HG03520 (cell line): Measurements from ENCODE around the gene UBFD1.
"Not testable (repeated sequence)": the region's sequence is repeated elsewhere in the genome, so short reads cannot be mapped to it uniquely, and the experiment has no call there.

Source experiments
- ATAC-seq: cut with Tn5 transposase; IDR thresholded peaks from one replicate; pipeline ENCODE4 v1.9.1; 2021; ENCODE audit warnings: mild to moderate bottlenecking, moderate library complexity; ENCODE audit not compliant: unreplicated experiment

UBFD1 gene

DNA sequence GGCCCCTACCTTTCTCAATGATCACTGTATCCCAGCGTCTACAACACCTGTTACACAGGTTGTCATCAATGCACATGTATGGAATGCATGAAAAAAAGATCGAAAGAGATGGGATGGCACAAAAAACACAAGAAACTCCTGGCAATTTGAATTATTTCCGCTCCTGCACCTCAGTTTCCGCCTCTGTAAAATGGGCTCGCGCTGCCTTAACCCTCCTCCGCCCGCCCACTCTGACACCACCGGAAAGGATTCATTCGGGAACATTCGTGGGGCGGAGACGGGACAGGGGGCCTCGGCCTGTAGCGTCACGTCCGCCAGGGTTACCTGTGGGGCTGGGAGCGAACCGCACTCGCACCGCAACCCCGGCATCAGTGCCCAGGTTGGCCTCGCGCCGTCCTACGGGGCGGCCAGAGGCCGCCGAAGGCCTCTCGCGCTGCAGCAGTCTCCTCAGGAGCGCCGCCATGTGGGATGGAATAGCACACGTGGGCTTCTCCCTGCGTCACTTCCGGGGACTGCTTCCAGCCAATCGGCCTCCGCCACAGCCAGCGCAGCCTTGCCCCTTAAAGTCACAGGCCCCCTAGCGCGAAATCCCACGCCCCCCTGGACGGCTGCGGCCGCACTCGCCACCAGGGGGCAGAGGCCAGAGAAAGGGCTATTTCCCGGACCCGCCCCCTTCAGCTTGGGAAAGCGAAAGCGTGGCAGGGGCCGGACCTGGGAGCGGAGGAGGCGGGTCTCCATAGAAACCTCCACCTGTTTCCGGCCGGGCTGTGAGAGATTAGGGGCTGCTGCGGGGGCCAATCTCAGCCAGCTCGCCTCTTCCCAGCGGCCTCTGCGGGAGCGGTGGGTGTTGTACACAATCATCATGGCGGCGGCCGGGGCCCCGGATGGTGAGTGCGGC lies at the start of gene UBFD1, which contains the start of gene EARS2:
UBFD1 (plus strand) TSS at position 847 of the 898 bp plus-strand sequence; CDS start at position 863, 16 bp downstream.
EARS2 (minus strand) TSS at position 470 of the 898 bp plus-strand sequence; CDS start at position 463, 7 bp downstream.
- ATAC-seq, result peak; percentile 85

DNA sequence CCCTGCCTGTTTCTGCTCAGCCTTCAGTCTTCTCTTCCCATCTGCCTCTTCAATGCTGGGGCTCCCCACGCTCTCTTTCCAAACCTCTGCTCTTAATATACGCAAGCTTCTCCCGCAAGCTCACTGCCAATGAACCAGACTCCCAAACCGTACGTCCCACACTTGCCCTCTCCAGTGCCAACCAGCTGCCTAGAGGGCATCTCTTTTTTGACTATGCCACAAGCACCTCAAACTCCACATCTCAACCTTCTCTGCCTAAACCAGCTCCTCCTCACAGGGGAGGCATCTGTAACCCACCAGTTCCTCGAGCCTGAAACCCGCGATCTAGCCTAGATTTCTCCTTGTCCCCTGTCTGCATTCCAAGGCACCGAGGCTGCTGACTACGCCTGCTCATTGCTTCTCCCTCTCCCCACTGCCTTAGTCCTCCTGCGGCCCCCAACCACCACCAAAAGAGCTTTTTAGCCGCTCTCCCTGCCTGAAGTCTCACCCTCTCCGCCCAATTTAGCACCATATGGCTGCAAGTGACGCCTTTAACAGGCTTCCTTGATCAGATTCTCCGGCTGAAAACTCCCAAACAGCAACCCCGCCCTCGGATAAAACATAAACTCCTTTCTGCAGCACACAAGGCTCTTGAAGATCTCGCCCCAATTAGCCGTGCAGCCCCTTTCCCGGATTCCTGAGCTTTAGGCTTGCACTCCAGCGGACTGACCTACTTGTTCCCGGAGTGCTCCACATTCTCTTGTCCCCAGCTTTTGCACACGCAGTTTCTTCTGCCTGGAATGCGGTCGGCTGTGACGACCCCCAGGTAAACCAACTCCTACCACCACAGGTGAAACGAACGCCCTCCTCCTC lies 48.7 kb upstream of the UBFD1 start:
- ATAC-seq, result no peak

DNA sequence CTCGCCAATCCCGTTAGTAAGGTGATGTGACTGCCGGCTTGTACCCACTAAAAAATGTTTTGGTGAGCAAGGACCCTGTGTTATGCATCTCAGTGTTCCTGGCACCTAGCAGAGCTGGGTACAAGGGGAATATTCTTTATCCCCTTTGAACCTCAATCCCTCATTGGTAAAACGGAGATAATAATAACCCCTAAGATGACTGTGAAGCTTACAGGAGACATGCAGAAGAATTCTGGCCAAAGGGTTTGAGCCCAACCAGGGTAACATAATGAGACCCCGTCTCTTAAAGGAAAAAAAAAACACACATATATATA lies 48.1 kb upstream of the UBFD1 start:
- ATAC-seq, result no peak

DNA sequence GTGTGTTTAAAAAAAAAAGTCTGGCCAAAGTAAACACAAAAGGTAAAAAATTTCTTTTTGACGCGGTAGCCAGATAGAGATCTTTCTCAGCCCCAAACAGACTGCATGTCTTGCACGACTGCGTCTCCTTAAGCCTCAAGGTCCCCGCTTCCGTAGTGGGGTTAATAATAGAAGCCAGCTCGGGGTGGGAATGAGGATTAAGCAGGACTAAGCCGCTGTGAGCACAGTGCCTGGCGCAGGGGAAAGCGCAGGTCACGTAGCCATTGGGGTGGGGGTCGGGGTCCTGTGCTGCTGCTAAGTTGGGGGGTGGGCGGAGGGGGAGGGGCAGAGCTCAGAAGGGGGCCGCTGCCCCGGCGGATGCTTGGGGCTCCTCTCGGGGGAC lies 47.8 kb upstream of the UBFD1 start:
- ATAC-seq, result no peak

GRCh38 chr16:23510164-23510914 lies 47.2 kb upstream of the UBFD1 start, which contains the start of gene GGA2:
GGA2 (minus strand) TSS chr16:23510494; CDS start chr16:23510411, 83 bp downstream.
- ATAC-seq, result peak; percentile 64

DNA sequence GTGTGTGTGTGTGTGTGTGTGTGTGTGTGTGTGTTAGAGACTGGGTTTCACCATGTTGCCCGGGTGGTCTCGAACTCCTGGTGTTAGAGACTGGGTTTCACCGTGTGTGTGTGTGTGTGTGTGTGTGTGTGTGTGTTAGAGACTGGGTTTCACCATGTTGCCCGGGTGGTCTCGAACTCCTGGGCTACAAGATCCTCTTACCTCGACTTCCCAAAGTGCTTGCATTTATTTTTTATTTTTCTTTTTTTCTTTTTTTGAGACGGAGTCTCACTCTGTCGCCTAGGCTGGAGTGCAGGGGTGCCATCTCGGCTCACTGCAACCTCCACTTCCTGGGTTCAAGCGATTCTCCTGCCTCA lies 46.6 kb upstream of the UBFD1 start:
- not testable (repeated sequence) for ATAC-seq

DNA sequence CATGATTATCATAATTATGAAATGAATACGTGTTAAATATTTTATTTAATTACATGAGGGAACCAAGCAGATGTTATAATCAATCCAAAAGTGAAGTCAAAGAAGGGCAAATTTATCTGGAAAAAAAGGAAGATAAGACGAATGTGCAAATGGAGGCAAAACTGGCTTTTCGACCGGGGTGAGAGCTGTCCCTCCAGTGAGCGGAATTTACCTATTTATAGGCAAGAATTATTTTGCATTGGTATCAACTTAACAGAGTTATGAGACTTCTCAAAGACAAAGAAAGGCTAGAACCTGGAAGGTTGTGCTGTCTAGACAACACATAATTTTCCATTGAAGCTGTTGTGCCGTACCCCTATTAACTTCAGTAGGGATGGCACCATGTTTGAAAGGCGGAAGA lies 45.8 kb upstream of the UBFD1 start:
- no peak for ATAC-seq

DNA sequence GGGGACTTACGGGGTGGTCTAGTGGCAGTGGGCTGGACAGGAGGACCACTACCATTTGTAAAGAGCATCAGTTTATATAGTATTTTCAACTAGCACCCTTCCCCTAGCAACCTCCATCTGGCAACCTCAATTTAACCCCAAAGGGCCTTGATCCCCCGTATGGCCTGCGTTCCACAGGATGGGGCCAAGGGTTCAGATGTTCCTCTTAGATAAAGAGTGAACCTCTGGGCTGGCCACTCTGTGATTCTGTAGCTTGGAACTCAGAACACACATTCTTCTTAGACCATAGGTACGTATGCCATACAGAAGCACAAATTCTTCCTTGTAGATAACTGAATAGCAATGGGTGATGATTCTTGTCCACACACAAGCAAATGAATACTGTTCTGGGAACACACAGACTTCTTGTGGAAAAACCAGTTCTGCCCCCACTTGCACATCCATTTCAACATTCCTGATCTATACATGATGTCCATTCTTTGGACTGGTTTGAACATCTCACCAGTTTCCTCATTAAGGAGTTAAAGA lies 45.3 kb upstream of the UBFD1 start:
- no peak for ATAC-seq

DNA sequence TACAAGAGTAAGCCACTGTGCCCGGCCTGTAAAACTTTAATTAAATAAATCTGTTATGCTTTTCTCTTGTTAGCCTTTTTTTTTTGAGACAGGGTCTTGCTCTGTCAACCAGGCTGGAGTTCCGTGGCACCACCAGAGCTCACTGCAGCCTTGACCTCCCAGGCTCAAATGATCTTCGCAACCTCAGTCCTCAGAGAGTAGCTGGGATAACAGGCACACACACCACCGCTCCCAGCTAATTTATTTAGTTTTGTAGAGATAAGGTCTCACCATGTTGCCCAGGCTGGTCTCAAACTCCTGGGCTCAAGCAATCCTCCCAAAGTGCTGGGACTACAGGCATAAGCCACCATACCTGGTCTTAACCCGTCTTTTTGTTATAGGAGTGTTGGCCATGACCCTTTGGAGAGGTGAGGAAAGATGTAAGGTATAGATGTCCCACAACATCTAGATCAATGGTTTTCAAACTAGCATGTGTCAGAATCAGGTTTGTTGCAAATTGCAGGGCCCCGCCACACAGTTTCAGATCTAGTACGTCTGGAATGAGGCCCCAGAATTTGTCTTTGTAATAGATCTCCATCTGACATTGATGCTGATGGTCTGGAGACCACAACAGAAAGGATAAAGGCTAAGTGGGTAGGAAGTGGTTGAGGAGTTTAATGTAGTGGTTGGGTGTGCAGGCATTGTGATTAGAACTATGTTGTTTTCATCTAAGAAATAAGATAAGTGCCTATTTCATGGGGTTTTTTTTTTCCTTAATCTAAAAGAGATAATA lies 43.0 kb upstream of the UBFD1 start:
- ATAC-seq, result no peak

- ATAC-seq, result no peak
Observed at GRCh38 chr16:23515881-23516280, 41.6 kb upstream of the UBFD1 start.

DNA sequence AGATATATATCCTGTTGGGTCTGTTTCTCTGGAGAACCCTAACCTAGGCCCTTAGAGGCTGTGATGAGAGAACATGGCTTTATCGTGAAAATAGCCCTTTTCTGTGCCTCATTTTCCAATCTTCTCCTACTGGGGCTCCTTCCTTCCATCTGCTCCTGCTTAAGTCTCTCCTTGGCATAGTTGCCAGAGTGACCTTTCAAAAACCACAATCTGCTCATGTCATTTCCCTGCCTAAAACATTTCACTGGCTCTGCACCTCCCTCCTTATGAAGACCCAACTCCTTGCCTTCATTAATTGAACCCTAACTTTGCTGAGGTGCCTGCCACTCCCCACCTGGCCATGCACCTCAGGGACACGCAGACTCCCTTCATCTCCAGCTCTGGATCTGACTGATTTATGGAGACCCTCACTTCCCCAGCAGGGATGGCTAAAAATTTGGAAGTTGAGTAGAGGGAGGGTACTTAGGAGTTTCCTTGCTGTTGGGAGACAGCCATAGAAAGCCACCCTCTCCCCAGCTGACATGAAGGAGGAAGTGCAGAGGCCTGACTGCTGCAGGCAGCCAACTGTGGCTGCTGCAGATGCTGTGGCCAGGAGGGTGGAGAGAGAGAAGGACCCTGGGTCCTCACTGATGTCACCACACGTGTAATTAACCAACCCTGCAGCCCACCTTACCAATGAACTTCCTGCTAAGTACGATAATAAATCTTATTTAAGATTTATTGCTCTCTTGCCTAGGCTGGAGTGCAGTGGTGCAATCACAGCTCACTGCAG lies 41.0 kb upstream of the UBFD1 start:
- no peak for ATAC-seq

GRCh38 chr16:23518435-23518891 lies 39.1 kb upstream of the UBFD1 start:
- ATAC-seq, result no peak

- no peak for ATAC-seq
Observed at GRCh38 chr16:23519282-23519681, 38.2 kb upstream of the UBFD1 start.

DNA sequence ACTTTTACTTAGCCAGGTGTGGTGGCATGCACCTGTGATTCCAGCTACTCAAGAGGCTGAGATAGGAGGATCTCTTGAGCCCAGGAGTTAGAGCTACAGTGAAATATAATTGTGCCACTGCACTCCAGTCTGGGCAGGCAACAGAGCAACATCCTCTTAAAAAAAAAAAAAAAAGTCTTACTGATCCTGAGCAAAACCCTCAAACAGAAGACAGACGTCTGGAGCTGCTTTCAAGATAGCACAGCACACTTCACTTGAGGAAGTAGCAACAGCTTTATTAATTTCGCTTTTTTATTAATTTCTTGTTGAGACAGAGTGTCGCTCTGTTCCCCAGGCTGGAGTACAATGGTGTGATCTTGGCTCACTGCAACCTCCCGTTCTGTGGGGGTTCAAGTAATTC lies 37.0 kb upstream of the UBFD1 start:
- ATAC-seq, result no peak

- ATAC-seq, result no peak
Observed at GRCh38 chr16:23521037-23521743, 36.3 kb upstream of the UBFD1 start.

DNA sequence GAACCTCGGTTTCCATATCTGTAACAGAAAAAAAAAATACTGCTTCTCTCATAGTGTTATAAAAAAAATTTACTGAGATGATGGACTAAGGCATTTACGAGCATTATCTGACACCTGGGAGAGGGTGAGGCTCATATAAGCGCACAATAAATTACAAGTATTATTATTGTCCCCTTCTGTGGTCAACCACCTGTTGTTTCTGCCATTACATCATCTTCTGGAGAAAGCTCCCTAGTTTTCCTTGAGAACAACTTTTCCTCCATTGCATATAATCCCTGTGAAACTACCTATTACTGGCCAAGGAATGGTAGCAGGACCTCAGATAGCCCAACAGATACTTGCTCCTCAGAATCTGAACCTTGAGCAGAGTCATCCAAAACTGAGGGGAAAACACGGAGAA lies 35.6 kb upstream of the UBFD1 start:
- ATAC-seq, result no peak

- no peak for ATAC-seq
Observed at GRCh38 chr16:23523321-23523720, 34.2 kb upstream of the UBFD1 start.

DNA sequence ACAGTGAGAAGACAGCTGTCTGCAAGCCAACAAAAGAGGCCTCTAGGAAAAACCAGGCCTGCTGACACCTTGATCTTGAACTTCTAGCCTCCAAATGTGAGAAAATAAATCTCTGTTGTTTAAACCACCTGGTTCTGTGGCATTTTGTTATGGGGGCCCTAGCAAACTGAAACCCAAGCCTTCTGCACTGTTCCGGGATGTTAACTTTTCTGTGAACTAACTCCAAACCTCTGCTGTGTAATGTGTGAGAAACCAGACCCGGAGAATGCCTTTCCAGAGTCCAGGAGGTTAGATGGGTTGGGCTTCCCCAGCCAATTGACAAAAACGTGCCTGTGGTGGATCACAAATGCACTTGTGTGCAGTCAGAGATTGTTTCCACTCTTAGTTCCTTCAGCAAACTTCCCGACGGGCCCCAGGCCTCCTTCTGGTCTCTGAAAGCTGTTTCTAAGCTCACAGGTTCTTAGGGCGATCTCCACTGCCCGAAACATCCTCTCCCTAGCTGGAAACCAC lies 33.6 kb upstream of the UBFD1 start:
- no peak for ATAC-seq
